ENCODE results near the gene PDCD2.

GRCh38 chr6:170536671-170537070, 47.8 kb downstream of the PDCD2 start:
- TF ChIP-seq CTCF (IDR thresholded peaks at IDR 0.05) (no peak), ZFX (IDR thresholded peaks at IDR 0.05; ENCODE audit: borderline replicate concordance) (no peak)
